Progenitor cell of endocrine pancreas (in vitro differentiated cells): ENCODE measurements around the gene CACNG6. TPM values are rescaled to one million over a fixed set of nuclear protein-coding genes. Genes with fewer than 3 reads are reported as not detected.

Source experiments
- DNase-seq: peaks from one replicate; pipeline ENCODE4 v3.0.0; 2021; ENCODE audit warnings: low spot score; ENCODE audit not compliant: unreplicated experiment
- H3K27ac Mint-ChIP-seq: 2 replicates; pipeline ENCODE4 v1.8.0; 2021; ENCODE audit warnings: mild to moderate bottlenecking, moderate library complexity, mixed read lengths
- H3K27me3 Mint-ChIP-seq: 2 replicates; pipeline ENCODE4 v1.8.0; 2021; ENCODE audit warnings: mixed read lengths
- H3K36me3 Mint-ChIP-seq: 2 replicates; pipeline ENCODE4 v1.8.0; 2022; ENCODE audit warnings: mixed read lengths; ENCODE audit not compliant: insufficient read depth
- H3K4me1 Mint-ChIP-seq: 2 replicates; pipeline ENCODE4 v1.8.0; 2021; ENCODE audit warnings: low read depth, mixed read lengths
- H3K4me3 Mint-ChIP-seq: 2 replicates; pipeline ENCODE4 v1.8.0; 2021; ENCODE audit warnings: low read depth, mild to moderate bottlenecking, moderate library complexity, mixed read lengths
- H3K9me3 Mint-ChIP-seq: 2 replicates; pipeline ENCODE4 v1.8.0; 2021; ENCODE audit warnings: low read depth, mixed read lengths
- CTCF ChIP-seq: fragments of 200-600 bp; sonication (generic); IDR thresholded peaks from one replicate; pipeline ENCODE4 v1.5.0; 2021; ENCODE audit warnings: antibody characterized with exemption, mild to moderate bottlenecking; ENCODE audit not compliant: unreplicated experiment
- total RNA-seq: library from RNA; stranded (reverse); gene quantifications from 2 replicates; pipeline ENCODE4 v1.2.1, GENCODE V29; 2021

CACNG6 gene
- total RNA-seq, 1 donor from 2014 or later: 7.6 TPM

- TF ChIP-seq CTCF: no peak
- peaks cover 5% of the 10 kb centered on the region for H3K4me1 Mint-ChIP-seq
- H3K27ac Mint-ChIP-seq: no peak overlapping the region
- H3K4me3 Mint-ChIP-seq: no peak overlapping the region
- no peaks in the 10 kb centered on the region for H3K9me3 Mint-ChIP-seq
- DNase-seq: no peak
- H3K27me3 Mint-ChIP-seq: peaks cover 73% of the 10 kb centered on the region
- H3K36me3 Mint-ChIP-seq: no peaks in the 10 kb centered on the region
Measured at GRCh38 chr19:53957448-53958167, 33.8 kb upstream of the CACNG6 start.

DNA sequence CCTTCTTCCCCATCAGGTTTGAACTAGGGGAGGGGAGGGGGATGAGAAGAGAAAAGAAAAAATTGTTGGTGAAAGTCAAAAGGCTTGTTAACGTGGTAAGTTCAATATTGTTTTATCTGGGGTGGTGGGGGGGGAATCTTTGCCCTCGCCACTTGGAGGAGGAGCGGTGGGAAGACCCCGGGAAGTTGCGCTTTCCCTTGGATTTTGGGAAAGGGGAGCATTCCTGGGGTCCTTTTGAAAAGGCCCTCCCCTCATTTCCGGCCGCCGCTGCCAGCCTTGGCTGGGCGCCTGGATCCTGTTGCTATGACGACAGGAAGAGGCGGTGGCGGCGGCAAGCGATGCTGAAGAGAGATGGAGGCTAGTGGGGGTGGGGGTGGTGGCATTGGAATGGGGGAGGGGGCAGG lies 33.3 kb upstream of the CACNG6 start:
- H3K4me3 Mint-ChIP-seq: no peak overlapping the region
- TF ChIP-seq CTCF: no peak
- no peak for DNase-seq
- H3K9me3 Mint-ChIP-seq: no peaks in the 10 kb centered on the region
- H3K27me3 Mint-ChIP-seq: peaks cover 73% of the 10 kb centered on the region
- H3K36me3 Mint-ChIP-seq: no peaks in the 10 kb centered on the region
- peaks cover 5% of the 10 kb centered on the region for H3K4me1 Mint-ChIP-seq
- H3K27ac Mint-ChIP-seq: no peak overlapping the region

DNA sequence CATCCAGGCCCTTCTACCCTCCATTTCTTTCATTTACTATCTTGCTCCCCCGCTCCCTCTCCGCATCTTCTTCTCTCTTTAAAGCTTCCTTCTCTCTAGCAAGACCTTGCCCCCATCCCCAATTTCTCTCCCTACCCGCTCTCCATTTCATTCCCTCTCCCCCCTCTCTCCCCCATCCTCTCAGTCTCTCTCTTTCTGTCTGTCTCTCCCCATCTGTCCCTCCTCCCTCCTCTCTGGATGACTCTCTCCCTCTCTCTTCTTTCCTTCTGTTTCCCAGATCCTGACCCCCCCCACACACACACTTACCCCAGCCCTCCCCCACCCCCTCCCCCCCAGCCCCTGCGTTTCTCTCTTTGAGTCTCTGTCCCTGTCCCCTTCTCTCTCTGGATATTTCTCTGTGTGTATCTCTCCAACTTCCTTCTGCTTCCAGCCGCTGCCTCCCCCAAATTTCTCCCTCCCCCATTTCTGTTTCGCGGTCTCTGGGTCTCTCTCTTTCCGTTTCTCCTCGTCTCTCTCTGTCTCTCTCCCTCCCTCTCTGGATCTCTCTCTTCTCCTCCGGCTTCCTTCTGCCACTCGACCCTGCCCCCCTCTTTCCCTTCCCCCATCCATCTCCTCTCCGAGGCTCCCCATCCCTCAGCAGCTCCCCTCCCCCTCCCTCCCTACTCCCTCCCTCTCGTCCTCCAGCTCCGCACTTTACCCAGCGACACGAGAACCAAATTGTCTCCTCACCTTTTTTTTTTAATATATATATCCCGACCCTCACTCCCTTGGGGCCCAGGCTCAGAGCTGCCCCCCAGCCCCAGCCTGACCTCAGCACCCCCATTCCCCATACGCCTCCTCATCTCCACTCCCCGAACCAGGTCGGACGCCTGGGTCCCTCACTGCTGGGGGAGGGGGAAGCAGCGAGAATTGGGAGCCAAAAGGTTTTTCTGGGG lies 32.3 kb upstream of the CACNG6 start:
- H3K27ac Mint-ChIP-seq: no peak overlapping the region
- no peaks in the 10 kb centered on the region for H3K9me3 Mint-ChIP-seq
- TF ChIP-seq CTCF: no peak
- H3K27me3 Mint-ChIP-seq: peaks cover 77% of the 10 kb centered on the region
- H3K4me3 Mint-ChIP-seq: no peak overlapping the region
- peaks cover 5% of the 10 kb centered on the region for H3K4me1 Mint-ChIP-seq
- H3K36me3 Mint-ChIP-seq: no peaks in the 10 kb centered on the region
- no peak for DNase-seq

DNA sequence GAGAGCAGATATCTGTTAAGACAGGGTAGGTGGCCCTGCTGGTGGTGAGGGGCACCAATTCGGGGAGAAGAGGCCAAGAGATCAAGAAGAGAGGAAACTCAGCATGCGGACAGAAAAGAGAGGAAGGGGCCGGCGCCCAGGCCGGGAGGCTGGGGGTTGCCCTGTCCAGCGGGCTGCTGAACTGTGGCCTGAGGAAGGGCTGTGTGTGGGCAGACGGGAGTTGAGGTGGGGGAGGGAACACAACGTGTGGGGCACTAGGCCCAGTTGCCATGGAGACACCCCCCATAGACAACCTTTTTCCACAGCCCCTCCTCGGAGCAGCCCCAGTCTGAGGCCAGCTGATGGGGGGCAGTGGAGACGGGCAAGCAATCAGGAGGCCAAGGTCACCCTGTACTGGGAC lies 31.2 kb upstream of the CACNG6 start:
- no peak for TF ChIP-seq CTCF
- no peaks in the 10 kb centered on the region for H3K36me3 Mint-ChIP-seq
- H3K27me3 Mint-ChIP-seq: peaks cover 81% of the 10 kb centered on the region
- no peak overlapping the region for H3K4me3 Mint-ChIP-seq
- H3K4me1 Mint-ChIP-seq: peaks cover 5% of the 10 kb centered on the region
- no peaks in the 10 kb centered on the region for H3K9me3 Mint-ChIP-seq
- DNase-seq: no peak
- H3K27ac Mint-ChIP-seq: no peak overlapping the region

DNA sequence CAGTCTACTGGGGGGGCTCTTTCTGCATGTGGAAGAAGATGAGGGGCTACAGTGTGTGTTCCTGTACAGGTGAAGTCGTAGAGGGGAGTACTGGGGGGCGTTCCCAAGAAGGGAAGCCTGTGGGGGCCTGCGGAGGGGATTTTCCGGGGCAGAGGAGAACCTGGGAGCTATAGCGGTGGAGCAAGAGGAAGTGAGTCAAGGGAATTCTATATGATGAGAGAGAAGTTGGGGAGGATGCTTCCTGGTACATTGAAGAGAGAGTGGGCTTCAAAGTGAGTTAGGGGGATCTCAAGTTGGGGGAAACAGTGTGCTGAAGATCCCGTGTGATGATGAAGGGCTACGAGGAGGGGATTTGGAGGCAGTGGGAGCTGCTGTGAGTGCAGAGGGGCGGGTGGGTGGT lies 30.6 kb upstream of the CACNG6 start:
- no peaks in the 10 kb centered on the region for H3K36me3 Mint-ChIP-seq
- no peak overlapping the region for H3K4me3 Mint-ChIP-seq
- no peak for DNase-seq
- no peak for TF ChIP-seq CTCF
- H3K9me3 Mint-ChIP-seq: no peaks in the 10 kb centered on the region
- H3K27ac Mint-ChIP-seq: no peak overlapping the region
- H3K27me3 Mint-ChIP-seq: peaks cover 81% of the 10 kb centered on the region
- peaks cover 5% of the 10 kb centered on the region for H3K4me1 Mint-ChIP-seq
